ENCODE results near the gene CCDC134.
"Not testable (repeated sequence)": the region's sequence is repeated elsewhere in the genome, so short reads cannot be mapped to it uniquely, and the experiment has no call there.

Gene CCDC134

GRCh38 chr22:41825376-41825775, 24.9 kb downstream of the CCDC134 start:
- DNase-seq: no peak

GRCh38 chr22:41826021-41826420, 25.5 kb downstream of the CCDC134 start:
- DNase-seq: no peak

- DNase-seq: no peak
Observed at GRCh38 chr22:41826430-41827383, 26.2 kb downstream of the CCDC134 start.

- no peak for DNase-seq
Observed at GRCh38 chr22:41827671-41828070, 27.2 kb downstream of the CCDC134 start.

DNA sequence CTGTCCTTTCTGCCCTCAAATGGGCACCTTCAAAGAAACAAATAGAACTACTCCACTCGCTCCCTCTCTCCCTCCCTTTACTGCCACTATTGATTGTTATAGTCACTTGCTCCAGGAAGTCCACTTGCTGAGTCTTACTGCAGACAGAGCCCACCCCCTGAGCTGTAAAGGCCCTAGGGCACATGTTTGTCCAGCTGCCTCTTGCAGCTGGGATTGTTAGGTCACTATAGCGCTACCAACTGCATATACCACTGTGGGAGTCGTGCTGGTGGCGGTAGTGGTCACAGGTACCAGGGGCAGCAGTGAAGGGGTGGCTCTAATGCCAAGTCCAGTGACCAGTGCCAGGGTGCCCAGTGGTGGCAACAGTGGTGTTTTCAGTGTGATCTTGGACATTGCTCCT, 28.0 kb downstream of the CCDC134 start:
- DNase-seq: peak; percentile 41

GRCh38 chr22:41830174-41830573, 29.7 kb downstream of the CCDC134 start:
- no peak for DNase-seq

- no peak for DNase-seq
Observed at GRCh38 chr22:41831383-41831782, 30.9 kb downstream of the CCDC134 start.

- no peak for DNase-seq
Observed at GRCh38 chr22:41831828-41832552, 31.5 kb downstream of the CCDC134 start.

DNA sequence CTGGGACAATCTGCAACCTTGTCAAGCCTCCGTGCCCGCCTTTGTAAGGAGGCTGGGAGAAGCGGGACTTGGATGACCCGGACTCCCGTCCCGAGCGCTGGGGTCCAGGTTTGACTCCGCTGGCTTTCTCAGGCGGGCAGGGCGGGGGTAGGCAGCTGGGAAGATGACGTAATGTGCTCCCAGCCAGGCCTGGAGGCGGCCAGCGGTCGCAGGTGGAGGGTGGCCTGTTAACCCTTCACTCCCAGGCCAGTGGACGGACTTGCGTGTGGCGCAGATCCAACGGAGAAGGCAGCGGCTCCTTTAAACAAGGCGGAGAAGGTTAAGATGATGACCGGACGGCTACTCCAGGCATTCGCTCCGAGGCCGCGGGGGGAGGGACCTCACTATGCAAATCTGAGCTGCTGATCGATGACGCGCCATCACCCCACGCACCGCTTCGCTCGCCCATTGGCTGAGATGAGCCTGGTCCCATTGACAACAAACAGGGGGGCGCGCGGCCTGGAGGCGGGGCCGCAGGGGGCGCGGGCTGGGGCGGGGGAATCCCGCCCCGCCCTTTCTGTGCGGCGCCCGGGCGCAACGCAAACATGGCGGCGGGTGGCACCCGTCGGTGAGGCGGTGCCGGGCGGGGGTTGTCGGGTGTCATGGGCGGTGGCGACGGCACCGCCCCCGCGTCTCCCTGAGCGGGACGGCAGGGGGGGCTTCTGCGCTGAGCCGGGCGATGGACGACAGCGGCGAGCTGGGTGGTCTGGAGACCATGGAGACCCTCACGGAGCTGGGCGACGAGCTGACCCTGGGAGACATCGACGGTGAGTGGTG, 32.3 kb downstream of the CCDC134 start, which contains the start of gene SREBF2:
Gene SREBF2 (plus strand): TSS at position 553 of the 816 bp plus-strand sequence. CDS start 166 bp downstream, at position 719.
- DNase-seq: peak; percentile 96

- DNase-seq: no peak
Observed at GRCh38 chr22:41833369-41834004, 33.0 kb downstream of the CCDC134 start.

DNA sequence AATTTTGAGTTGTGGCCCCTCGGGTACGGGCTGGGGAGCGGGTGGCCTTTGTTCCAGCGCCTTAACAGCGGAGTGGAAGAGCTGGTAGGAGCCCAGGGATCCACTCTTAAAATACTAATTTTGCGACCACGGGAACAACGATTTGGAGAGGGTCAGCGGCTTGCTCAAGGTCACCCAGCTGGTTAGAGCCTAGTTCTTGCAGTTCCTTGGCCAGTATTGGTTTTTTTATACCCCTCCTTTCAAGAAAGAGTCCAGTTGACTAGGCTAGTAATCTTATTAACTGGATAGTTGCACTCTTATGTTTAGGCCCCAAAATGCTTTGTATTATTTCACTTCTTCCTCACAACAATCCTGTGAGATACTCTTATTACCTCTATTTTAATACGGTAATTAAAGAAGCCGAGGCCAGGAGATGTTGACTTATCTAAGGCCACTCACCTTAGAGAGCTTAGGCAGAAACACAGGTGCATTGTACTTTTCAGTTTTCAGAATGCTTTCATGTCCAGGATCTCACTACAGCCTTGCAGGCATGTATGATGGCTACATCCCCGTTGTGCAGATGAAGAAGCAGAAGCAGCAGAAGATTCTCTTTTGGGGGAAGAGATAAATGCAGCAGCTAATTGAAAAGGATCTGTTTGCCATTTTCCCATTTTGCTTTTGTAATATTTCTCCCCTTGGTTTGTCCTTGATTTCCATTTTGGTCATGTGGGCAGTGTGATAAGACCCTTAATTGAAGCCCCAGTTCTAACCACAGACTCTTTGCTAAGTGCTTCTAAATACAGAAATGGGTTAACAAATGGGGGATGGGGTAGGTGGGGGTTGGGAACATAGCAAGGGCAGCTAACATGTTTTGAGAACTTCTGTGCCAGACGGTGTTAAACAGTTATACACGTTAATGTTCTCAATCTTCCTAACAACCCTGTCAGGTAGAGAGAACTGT, 33.8 kb downstream of the CCDC134 start:
- no peak for DNase-seq

DNA sequence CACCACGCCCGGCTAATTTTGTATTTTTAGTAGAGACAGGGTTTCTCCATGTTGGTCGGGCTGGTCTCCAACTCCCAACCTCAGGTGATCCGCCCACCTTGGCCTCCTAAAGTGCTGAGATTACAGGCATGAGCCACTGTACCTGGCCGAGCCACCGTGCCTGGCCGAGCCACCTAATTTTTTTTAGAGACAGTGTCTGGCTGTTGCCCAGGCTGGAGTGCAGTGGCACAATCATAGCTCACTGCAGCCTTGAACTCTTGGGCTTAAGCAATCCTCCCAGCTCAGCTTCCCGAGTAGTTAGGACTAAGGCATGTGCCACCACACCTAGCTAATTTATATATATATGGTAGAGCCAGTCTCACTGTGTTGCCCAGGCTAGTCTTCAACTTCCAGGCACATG, 35.0 kb downstream of the CCDC134 start:
- not testable (repeated sequence) for DNase-seq

GRCh38 chr22:41836551-41836950, 36.1 kb downstream of the CCDC134 start:
- no peak for DNase-seq

GRCh38 chr22:41838842-41839618, 38.6 kb downstream of the CCDC134 start:
- DNase-seq: no peak

- no peak for DNase-seq
Observed at GRCh38 chr22:41840216-41840615, 39.7 kb downstream of the CCDC134 start.

DNA sequence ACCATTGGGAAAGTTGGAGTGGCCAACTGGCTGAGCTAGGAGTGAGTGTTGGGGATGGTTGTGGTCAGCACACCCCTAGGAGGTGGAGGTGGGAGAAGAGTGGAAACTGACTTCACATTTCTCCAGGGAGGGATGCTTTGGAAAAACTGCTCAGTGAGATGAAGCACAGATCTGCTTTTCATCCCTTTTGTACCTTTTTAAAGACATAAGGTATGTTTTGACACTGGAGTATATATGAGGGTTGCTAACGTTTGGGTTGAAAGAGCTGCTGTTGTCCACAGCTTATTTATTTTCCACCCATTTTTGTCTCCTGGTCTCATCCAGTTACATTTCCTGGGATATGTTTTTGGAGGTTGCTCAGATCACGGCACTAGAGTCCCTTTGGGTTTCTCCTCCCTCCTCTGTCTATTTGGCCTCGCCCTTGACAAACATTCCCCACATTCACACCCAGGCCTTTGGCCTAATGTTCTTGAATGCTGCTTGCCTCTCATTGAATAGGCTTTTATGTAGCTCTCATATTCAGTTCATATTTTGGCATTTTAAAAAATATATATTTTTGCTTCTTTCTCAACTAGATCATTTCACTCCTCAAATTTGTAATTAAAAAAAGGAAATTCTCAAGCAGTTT, 40.7 kb downstream of the CCDC134 start:
- DNase-seq: no peak

DNA sequence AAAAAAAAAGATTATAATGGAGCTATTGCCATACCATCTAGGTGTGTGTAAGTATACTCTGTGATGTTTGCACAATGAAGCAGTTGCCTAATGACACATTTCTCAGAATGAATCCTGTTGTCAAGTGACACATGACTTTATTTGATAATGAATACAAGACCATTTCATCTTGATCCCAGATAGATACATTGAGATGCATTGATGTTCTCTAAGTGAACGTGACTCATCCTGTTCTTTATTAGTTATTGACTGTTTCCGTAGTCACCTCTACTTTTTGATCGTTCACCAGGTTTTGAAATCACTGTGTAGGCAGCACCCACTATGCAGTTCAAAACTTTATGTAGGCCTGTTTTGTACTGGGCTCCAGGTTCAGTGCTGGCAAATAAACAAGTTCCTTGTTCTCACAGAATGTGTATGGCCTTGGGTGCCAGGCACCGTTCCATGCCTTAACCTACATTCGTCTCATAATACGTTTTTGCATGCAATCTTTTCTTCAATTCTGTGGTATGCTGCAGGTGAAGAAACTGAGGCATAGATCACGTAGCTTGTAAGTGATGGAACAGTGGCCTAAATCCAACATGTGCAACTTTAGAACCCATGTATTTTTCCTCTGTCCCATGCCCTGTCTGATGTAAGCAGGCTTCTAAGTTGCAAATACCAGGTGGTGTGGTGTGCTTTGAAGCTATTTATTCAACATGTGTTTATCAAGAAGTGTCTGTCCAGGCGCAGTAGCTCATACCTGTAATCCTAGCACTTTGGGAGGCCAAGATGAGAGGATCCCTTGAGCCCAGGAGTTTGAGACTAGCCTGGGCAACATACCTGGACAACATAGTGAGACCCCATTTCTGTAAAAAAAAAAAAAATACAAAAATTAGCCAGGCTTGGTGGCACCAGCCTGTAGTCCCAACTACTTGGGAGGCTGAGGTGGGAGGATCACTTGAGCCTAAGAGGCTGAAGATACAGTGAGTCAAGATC, 42.8 kb downstream of the CCDC134 start:
- no peak for DNase-seq

GRCh38 chr22:41844036-41844435, 43.6 kb downstream of the CCDC134 start:
- DNase-seq: no peak

DNA sequence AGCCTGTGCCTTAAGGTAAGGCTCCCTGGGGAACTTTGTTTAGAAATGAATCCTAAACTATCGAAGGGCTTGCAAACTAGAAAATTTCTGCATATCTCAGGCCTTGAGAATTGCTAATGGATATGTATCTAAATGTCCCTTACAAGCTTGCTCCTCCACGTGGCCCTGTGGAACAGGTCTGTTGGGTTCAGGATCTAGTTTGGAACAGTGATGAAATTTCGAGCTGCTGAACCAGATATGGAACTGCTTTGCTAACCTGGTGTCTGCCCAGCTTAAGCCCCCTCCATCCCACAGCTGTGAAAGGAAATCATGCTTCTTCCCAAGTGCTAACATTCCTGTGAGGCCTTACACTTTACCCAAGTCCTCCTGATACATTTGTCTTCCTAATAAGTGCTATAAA, 44.0 kb downstream of the CCDC134 start:
- DNase-seq: no peak

All from NCI-H510A treated with DMSO at 0.1 percent for 48 hours (cell line).